ENCODE measurements around the gene CPXM2.

CPXM2 gene

GRCh38 chr10:123890756-123891143 is 857 bp downstream of the CPXM2 start:
- TF ChIP-seq POLR2A (IDR thresholded peaks at IDR 0.05; ENCODE audit: low read depth, low read length) = no peak
- TF ChIP-seq POU2F2 (IDR thresholded peaks at IDR 0.05; ENCODE audit: low read depth, low read length) = no peak
- TF ChIP-seq POLR2AphosphoS5 (IDR thresholded peaks at IDR 0.05; ENCODE audit: low read depth, low read length) = no peak
- TF ChIP-seq PAX5 (IDR thresholded peaks at IDR 0.05; ENCODE audit: insufficient read depth, low read length, severe bottlenecking) = no peak
- no peak for TF ChIP-seq TAF1 (IDR thresholded peaks at IDR 0.05; ENCODE audit: low read depth, low read length)
- no peak for TF ChIP-seq SPI1 (IDR thresholded peaks at IDR 0.05; ENCODE audit: low read depth, low read length)
- FAIRE-seq (no peak), DNase-seq (ENCODE audit: insufficient read length, low spot score) (no peak)

GRCh38 chr10:123890226-123890625 is 1.4 kb downstream of the CPXM2 start:
- FAIRE-seq (no peak), DNase-seq (ENCODE audit: insufficient read length, low spot score) (no peak)
- TF ChIP-seq SPI1 (IDR thresholded peaks at IDR 0.05; ENCODE audit: low read depth, low read length) (no peak), POU2F2 (IDR thresholded peaks at IDR 0.05; ENCODE audit: low read depth, low read length) (no peak), POLR2A (IDR thresholded peaks at IDR 0.05; ENCODE audit: low read depth, low read length) (no peak), TAF1 (IDR thresholded peaks at IDR 0.05; ENCODE audit: low read depth, low read length) (no peak), POLR2AphosphoS5 (IDR thresholded peaks at IDR 0.05; ENCODE audit: low read depth, low read length) (no peak), PAX5 (IDR thresholded peaks at IDR 0.05; ENCODE audit: insufficient read depth, low read length, severe bottlenecking) (no peak)

GRCh38 chr10:123889821-123890220 is 1.8 kb downstream of the CPXM2 start:
- TF ChIP-seq POLR2A (IDR thresholded peaks at IDR 0.05; ENCODE audit: low read depth, low read length) = no peak
- no peak for TF ChIP-seq SPI1 (IDR thresholded peaks at IDR 0.05; ENCODE audit: low read depth, low read length)
- TF ChIP-seq TAF1 (IDR thresholded peaks at IDR 0.05; ENCODE audit: low read depth, low read length) = no peak
- no peak for TF ChIP-seq POU2F2 (IDR thresholded peaks at IDR 0.05; ENCODE audit: low read depth, low read length)
- no peak for TF ChIP-seq POLR2AphosphoS5 (IDR thresholded peaks at IDR 0.05; ENCODE audit: low read depth, low read length)
- no peak for TF ChIP-seq PAX5 (IDR thresholded peaks at IDR 0.05; ENCODE audit: insufficient read depth, low read length, severe bottlenecking)
- no peak for FAIRE-seq
- no peak for DNase-seq (ENCODE audit: insufficient read length, low spot score)

GRCh38 chr10:123888751-123889150 is 2.9 kb downstream of the CPXM2 start:
- TF ChIP-seq POU2F2 (IDR thresholded peaks at IDR 0.05; ENCODE audit: low read depth, low read length) = no peak
- no peak for TF ChIP-seq SPI1 (IDR thresholded peaks at IDR 0.05; ENCODE audit: low read depth, low read length)
- TF ChIP-seq POLR2A (IDR thresholded peaks at IDR 0.05; ENCODE audit: low read depth, low read length) = no peak
- TF ChIP-seq PAX5 (IDR thresholded peaks at IDR 0.05; ENCODE audit: insufficient read depth, low read length, severe bottlenecking) = no peak
- TF ChIP-seq POLR2AphosphoS5 (IDR thresholded peaks at IDR 0.05; ENCODE audit: low read depth, low read length) = no peak
- TF ChIP-seq TAF1 (IDR thresholded peaks at IDR 0.05; ENCODE audit: low read depth, low read length) = no peak
- DNase-seq (ENCODE audit: insufficient read length, low spot score) = no peak
- FAIRE-seq = no peak

- TF ChIP-seq POLR2AphosphoS5 (IDR thresholded peaks at IDR 0.05; ENCODE audit: low read depth, low read length) = no peak
- no peak for TF ChIP-seq POLR2A (IDR thresholded peaks at IDR 0.05; ENCODE audit: low read depth, low read length)
- TF ChIP-seq PAX5 (IDR thresholded peaks at IDR 0.05; ENCODE audit: insufficient read depth, low read length, severe bottlenecking) = no peak
- TF ChIP-seq SPI1 (IDR thresholded peaks at IDR 0.05; ENCODE audit: low read depth, low read length) = no peak
- TF ChIP-seq TAF1 (IDR thresholded peaks at IDR 0.05; ENCODE audit: low read depth, low read length) = no peak
- TF ChIP-seq POU2F2 (IDR thresholded peaks at IDR 0.05; ENCODE audit: low read depth, low read length) = no peak
- FAIRE-seq (no peak), DNase-seq (ENCODE audit: insufficient read length, low spot score) (no peak)
These were observed 3.4 kb downstream of the CPXM2 start for GRCh38 chr10:123888256-123888655.

- FAIRE-seq (no peak), DNase-seq (ENCODE audit: insufficient read length, low spot score) (no peak)
- no peak for TF ChIP-seq TAF1 (IDR thresholded peaks at IDR 0.05; ENCODE audit: low read depth, low read length)
- TF ChIP-seq POLR2A (IDR thresholded peaks at IDR 0.05; ENCODE audit: low read depth, low read length) = no peak
- TF ChIP-seq POU2F2 (IDR thresholded peaks at IDR 0.05; ENCODE audit: low read depth, low read length) = no peak
- no peak for TF ChIP-seq POLR2AphosphoS5 (IDR thresholded peaks at IDR 0.05; ENCODE audit: low read depth, low read length)
- TF ChIP-seq SPI1 (IDR thresholded peaks at IDR 0.05; ENCODE audit: low read depth, low read length) = no peak
- no peak for TF ChIP-seq PAX5 (IDR thresholded peaks at IDR 0.05; ENCODE audit: insufficient read depth, low read length, severe bottlenecking)
These were observed 5.3 kb downstream of the CPXM2 start for GRCh38 chr10:123886292-123886691.

GRCh38 chr10:123885406-123886170 is 6.0 kb downstream of the CPXM2 start:
- FAIRE-seq (no peak), DNase-seq (ENCODE audit: insufficient read length, low spot score) (no peak)
- TF ChIP-seq POU2F2 (IDR thresholded peaks at IDR 0.05; ENCODE audit: low read depth, low read length) = no peak
- TF ChIP-seq POLR2A (IDR thresholded peaks at IDR 0.05; ENCODE audit: low read depth, low read length) = no peak
- TF ChIP-seq PAX5 (IDR thresholded peaks at IDR 0.05; ENCODE audit: insufficient read depth, low read length, severe bottlenecking) = no peak
- no peak for TF ChIP-seq POLR2AphosphoS5 (IDR thresholded peaks at IDR 0.05; ENCODE audit: low read depth, low read length)
- no peak for TF ChIP-seq SPI1 (IDR thresholded peaks at IDR 0.05; ENCODE audit: low read depth, low read length)
- TF ChIP-seq TAF1 (IDR thresholded peaks at IDR 0.05; ENCODE audit: low read depth, low read length) = no peak

- FAIRE-seq = no peak
- TF ChIP-seq TAF1 (IDR thresholded peaks at IDR 0.05; ENCODE audit: low read depth, low read length) (no peak), SPI1 (IDR thresholded peaks at IDR 0.05; ENCODE audit: low read depth, low read length) (no peak), POLR2AphosphoS5 (IDR thresholded peaks at IDR 0.05; ENCODE audit: low read depth, low read length) (no peak), POU2F2 (IDR thresholded peaks at IDR 0.05; ENCODE audit: low read depth, low read length) (no peak), POLR2A (IDR thresholded peaks at IDR 0.05; ENCODE audit: low read depth, low read length) (no peak), PAX5 (IDR thresholded peaks at IDR 0.05; ENCODE audit: insufficient read depth, low read length, severe bottlenecking) (no peak)
- DNase-seq (ENCODE audit: insufficient read length, low spot score) = no peak
These were observed 6.7 kb downstream of the CPXM2 start for GRCh38 chr10:123884907-123885381.

- no peak for TF ChIP-seq POLR2A (IDR thresholded peaks at IDR 0.05; ENCODE audit: low read depth, low read length)
- DNase-seq (ENCODE audit: insufficient read length, low spot score) (no peak), FAIRE-seq (no peak)
These were observed 7.2 kb downstream of the CPXM2 start for GRCh38 chr10:123884351-123884906.
